Measurements from ENCODE around the gene CCL26. TPM values are rescaled to one million over a fixed set of nuclear protein-coding genes. Genes with fewer than 3 reads are reported as not detected.

Gene CCL26
- total and polyA plus RNA-seq, 2 of the 4 experiments (the other 2 are of a cell fraction), result not detected

DNA sequence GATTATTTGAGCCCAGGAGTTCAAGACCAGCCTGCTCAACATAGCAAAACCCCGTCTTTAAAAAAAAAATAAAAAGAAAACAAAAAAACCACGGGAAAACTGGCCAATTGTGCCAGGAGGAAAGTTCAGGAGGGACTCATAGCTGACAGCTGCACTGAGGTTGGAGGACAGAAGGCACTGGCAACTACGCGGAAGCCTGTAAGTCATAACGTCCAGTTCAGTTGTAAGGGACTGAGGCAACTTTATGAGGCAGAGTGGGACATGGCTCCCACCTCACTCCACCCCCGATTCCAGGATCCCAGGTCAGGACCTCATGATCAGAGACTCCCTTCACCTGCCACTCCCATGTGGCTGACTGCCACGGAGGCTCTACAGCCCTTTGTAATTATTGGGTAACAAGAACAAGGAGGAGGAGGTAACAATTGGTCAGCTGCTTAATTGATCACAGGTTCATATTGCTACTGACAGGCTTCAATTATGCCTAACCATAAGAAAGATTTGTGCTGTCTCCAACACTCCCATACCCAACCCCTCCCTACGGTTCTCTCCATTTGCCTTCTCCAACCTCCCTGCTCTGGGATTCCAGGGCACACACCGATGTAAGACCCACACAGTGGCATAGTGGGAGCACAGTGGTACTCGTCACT, 43.5 kb upstream of the CCL26 start:
- Histone ChIP-seq H3K36me3 (ENCODE audit: control insufficient read depth, insufficient read depth, low read length) (no peaks in the 10 kb centered on the region), H3K9me3 (ENCODE audit: control insufficient read depth, insufficient read depth, low read length) (no peaks in the 10 kb centered on the region), H2AK9ac (replicated peaks; ENCODE audit: low read depth, low read length, poor library complexity) (peak overlapping the region; percentile 5), H3K14ac (replicated peaks; ENCODE audit: low read depth, low read length) (no peak overlapping the region), H3K4me1 (ENCODE audit: control insufficient read depth, insufficient read depth, low read length) (peaks cover 2% of the 10 kb centered on the region), H3K4ac (ENCODE audit: low read depth, low read length) (no peak overlapping the region), H2BK5ac (ENCODE audit: low read depth, low read length, poor library complexity, severe bottlenecking) (no peak overlapping the region), H2AFZ (replicated peaks; ENCODE audit: low read length, poor library complexity) (no peak overlapping the region), H4K20me1 (ENCODE audit: insufficient read depth, low read length) (0 out of 2 replicates have a peak, but pooled peaks cover 3% of the 10 kb centered on the region), H3K4me3 (ENCODE audit: insufficient read depth, low read depth, low read length) (no peak overlapping the region), H3K9me1 (ENCODE audit: insufficient read depth, low read length) (peaks cover 3% of the 10 kb centered on the region), H3K27me3 (ENCODE audit: control insufficient read depth, insufficient read depth, low read length) (peaks cover 12% of the 10 kb centered on the region), H4K5ac (ENCODE audit: low read depth, low read length) (no peak overlapping the region), H2BK120ac (ENCODE audit: low read depth, low read length) (no peak overlapping the region), H3K9ac (ENCODE audit: low read depth, low read length) (no peak overlapping the region), H3K79me1 (ENCODE audit: low read depth in 1 of 2, low read length in 2 of 2) (no peaks in the 10 kb centered on the region), H3K27ac (ENCODE audit: insufficient read depth, low read length) (no peak overlapping the region), H4K8ac (ENCODE audit: low read depth in 2 of 2, low read length in 2 of 2) (no peak overlapping the region), H3K23ac (ENCODE audit: low read depth, low read length) (no peak overlapping the region), H3K18ac (ENCODE audit: low read depth, low read length) (no peak overlapping the region), H3K56ac (ENCODE audit: extremely low read depth, insufficient read depth, low read length) (no peak overlapping the region), H2BK20ac (ENCODE audit: low read depth, low read length) (no peak overlapping the region), H2AK5ac (ENCODE audit: low read depth, low read length) (no peak overlapping the region), H3K4me2 (ENCODE audit: low read depth, low read length) (no peak overlapping the region), H4K91ac (ENCODE audit: insufficient read depth, low read depth, low read length) (no peak overlapping the region), H2BK15ac (ENCODE audit: low read depth, low read length) (no peak overlapping the region)
- ChIA-PET POLR2A (ENCODE audit: unreplicated experiment) (no interaction called here), CTCF (no interaction called here)
- no peak for DNase-seq
- intact Hi-C loops (cut with micrococcal nuclease), result no loop called here
- TF ChIP-seq NFE2L2 (IDR thresholded peaks at IDR 0.05; ENCODE audit: low read depth, low read length) (no peak), FOS (IDR thresholded peaks at IDR 0.05; ENCODE audit: low read depth, low read length) (no peak), BHLHE40 (IDR thresholded peaks at IDR 0.05; ENCODE audit: low read depth, low read length) (no peak), MAFK (IDR thresholded peaks at IDR 0.05; ENCODE audit: low read depth, low read length) (no peak), RAD21 (IDR thresholded peaks at IDR 0.05; ENCODE audit: low read length) (no peak), CEBPB (IDR thresholded peaks at IDR 0.05; ENCODE audit: low read depth, low read length) (no peak), SMC3 (IDR thresholded peaks at IDR 0.05; ENCODE audit: low read depth, low read length) (no peak), CHD1 (IDR thresholded peaks at IDR 0.05; ENCODE audit: low read depth, low read length) (no peak), MXI1 (IDR thresholded peaks at IDR 0.05; ENCODE audit: borderline replicate concordance, low read depth, low read length) (no peak), POLR2A (IDR thresholded peaks at IDR 0.05; ENCODE audit: low read depth, low read length) (no peak), RCOR1 (IDR thresholded peaks at IDR 0.05; ENCODE audit: insufficient replicate concordance, low read length) (no peak), MAZ (IDR thresholded peaks at IDR 0.05; ENCODE audit: borderline replicate concordance, low read depth, low read length) (no peak), RFX5 (IDR thresholded peaks at IDR 0.05; ENCODE audit: low read depth, low read length) (no peak)
- TF ChIP-seq, protein P1, sequence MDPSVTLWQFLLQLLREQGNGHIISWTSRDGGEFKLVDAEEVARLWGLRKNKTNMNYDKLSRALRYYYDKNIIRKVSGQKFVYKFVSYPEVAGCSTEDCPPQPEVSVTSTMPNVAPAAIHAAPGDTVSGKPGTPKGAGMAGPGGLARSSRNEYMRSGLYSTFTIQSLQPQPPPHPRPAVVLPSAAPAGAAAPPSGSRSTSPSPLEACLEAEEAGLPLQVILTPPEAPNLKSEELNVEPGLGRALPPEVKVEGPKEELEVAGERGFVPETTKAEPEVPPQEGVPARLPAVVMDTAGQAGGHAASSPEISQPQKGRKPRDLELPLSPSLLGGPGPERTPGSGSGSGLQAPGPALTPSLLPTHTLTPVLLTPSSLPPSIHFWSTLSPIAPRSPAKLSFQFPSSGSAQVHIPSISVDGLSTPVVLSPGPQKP (IDR thresholded peaks at IDR 0.05; ENCODE audit: borderline replicate concordance, low read depth, low read length), result no peak
- TF ChIP-seq, protein P2, sequence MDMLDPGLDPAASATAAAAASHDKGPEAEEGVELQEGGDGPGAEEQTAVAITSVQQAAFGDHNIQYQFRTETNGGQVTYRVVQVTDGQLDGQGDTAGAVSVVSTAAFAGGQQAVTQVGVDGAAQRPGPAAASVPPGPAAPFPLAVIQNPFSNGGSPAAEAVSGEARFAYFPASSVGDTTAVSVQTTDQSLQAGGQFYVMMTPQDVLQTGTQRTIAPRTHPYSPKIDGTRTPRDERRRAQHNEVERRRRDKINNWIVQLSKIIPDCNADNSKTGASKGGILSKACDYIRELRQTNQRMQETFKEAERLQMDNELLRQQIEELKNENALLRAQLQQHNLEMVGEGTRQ (IDR thresholded peaks at IDR 0.05; ENCODE audit: low read depth, low read length), result no peak
- TF ChIP-seq, protein P3, sequence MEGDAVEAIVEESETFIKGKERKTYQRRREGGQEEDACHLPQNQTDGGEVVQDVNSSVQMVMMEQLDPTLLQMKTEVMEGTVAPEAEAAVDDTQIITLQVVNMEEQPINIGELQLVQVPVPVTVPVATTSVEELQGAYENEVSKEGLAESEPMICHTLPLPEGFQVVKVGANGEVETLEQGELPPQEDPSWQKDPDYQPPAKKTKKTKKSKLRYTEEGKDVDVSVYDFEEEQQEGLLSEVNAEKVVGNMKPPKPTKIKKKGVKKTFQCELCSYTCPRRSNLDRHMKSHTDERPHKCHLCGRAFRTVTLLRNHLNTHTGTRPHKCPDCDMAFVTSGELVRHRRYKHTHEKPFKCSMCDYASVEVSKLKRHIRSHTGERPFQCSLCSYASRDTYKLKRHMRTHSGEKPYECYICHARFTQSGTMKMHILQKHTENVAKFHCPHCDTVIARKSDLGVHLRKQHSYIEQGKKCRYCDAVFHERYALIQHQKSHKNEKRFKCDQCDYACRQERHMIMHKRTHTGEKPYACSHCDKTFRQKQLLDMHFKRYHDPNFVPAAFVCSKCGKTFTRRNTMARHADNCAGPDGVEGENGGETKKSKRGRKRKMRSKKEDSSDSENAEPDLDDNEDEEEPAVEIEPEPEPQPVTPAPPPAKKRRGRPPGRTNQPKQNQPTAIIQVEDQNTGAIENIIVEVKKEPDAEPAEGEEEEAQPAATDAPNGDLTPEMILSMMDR (conservative IDR thresholded peaks at IDR 0.05; ENCODE audit: low read depth, low read length), result no peak
- 90% methylated on average over 2 of the region's 10 CpGs; no CpG with 5 or more reads in 1 of the 2 experiments for whole genome bisulfite sequencing, 2 experiments (ENCODE audit: extremely low coverage in 2 of 2, insufficient read length in 1 of 2)
- dilution Hi-C loops (cut with HindIII; ENCODE audit: low sequenced_read_pairs, unreplicated experiment), result no loop called here
- ATAC-seq (ENCODE audit: low read depth), result no peak
- BruUV-seq (replicated peaks), result no TSS peak
- in situ Hi-C loops (cut with MboI; ENCODE audit: low sequenced_read_pairs), result no loop called here
